K562 (cell line): ENCODE measurements around the gene ATP6V0E2. TPM values are rescaled to one million over a fixed set of nuclear protein-coding genes. Genes with fewer than 3 reads are reported as not detected.
A peak's percentile ranks its signal among the peaks of the same experiment; 100 is the strongest.

Experiments used
- ATF7 ChIP-seq: fragments of 450-650 bp; IDR thresholded peaks from 2 replicates; pipeline ENCODE4 v1.7.1; 2014; ENCODE audit warnings: mild to moderate bottlenecking, moderate library complexity
- ELF4 ChIP-seq: fragments of 450-650 bp; formaldehyde crosslinking; IDR thresholded peaks from 2 replicates; pipeline ENCODE4 v1.4.0; 2022; ENCODE audit warnings: missing genetic modification characterization
- FOXJ3 ChIP-seq: sonication (generic); formaldehyde crosslinking; IDR thresholded peaks from 2 replicates; pipeline ENCODE4 v1.4.0; 2020; ENCODE audit warnings: mild to moderate bottlenecking, missing genetic modification reagents
- NFYB ChIP-seq: IDR thresholded peaks from 2 replicates; pipeline ENCODE4 v1.6.1; 2011; ENCODE audit warnings: mild to moderate bottlenecking, moderate library complexity; ENCODE audit not compliant: insufficient read length; ENCODE audit errors: extremely low read depth
- RAD51 ChIP-seq: fragments of 450-650 bp; IDR thresholded peaks from 2 replicates; pipeline ENCODE4 v1.7.1; 2016; ENCODE audit warnings: low read depth, mild to moderate bottlenecking, borderline replicate concordance
- RB1 ChIP-seq: fragments of 450-650 bp; IDR thresholded peaks from 2 replicates; pipeline ENCODE4 v1.6.1; 2017; ENCODE audit warnings: low read depth, mild to moderate bottlenecking
- RBM22 ChIP-seq: fragments of 200-400 bp; formaldehyde crosslinking; IDR thresholded peaks from 2 replicates; pipeline ENCODE4 v1.6.1; 2018; ENCODE audit warnings: low read length, low read depth; ENCODE audit not compliant: poor library complexity, severe bottlenecking
- SP2 ChIP-seq: IDR thresholded peaks from 2 replicates; pipeline ENCODE4 v1.6.1; 2011; ENCODE audit warnings: mild to moderate bottlenecking, low read depth, low read length, moderate library complexity; ENCODE audit not compliant: poor library complexity, severe bottlenecking; ENCODE audit errors: extremely low read depth
- SPI1 ChIP-seq: IDR thresholded peaks from 2 replicates; pipeline ENCODE4 v1.6.1; 2011; ENCODE audit warnings: low read depth, low read length, control low read depth, borderline replicate concordance
- TBP ChIP-seq: optimal IDR thresholded peaks from 2 replicates; pipeline ENCODE3; 2011; ENCODE audit warnings: low read depth, low read length, improper control_type of control experiment
- TFAP4 ChIP-seq: sonication (generic); formaldehyde crosslinking; IDR thresholded peaks from 2 replicates; pipeline ENCODE4 v1.8.0; 2022; ENCODE audit warnings: missing genetic modification reagents, mild to moderate bottlenecking, moderate library complexity, borderline replicate concordance
- U2AF2 ChIP-seq: fragments of 200-400 bp; formaldehyde crosslinking; optimal IDR thresholded peaks from 2 replicates; pipeline ENCODE3; 2017; ENCODE audit warnings: low read depth, mild to moderate bottlenecking, low read length
- VEZF1 ChIP-seq: fragments of 200-800 bp; sonication (Bioruptor generic); IDR thresholded peaks from 2 replicates; pipeline ENCODE4 v1.6.1; 2017; ENCODE audit warnings: missing genetic modification characterization, missing compliant biosample characterization
- ZNF212 ChIP-seq: fragments of 450-650 bp; formaldehyde crosslinking; IDR thresholded peaks from 2 replicates; pipeline ENCODE4 v1.4.0; 2020; ENCODE audit warnings: mild to moderate bottlenecking
- ZNF277 ChIP-seq: fragments of 250-450 bp; sonication (Bioruptor Pico); IDR thresholded peaks from 2 replicates; pipeline ENCODE4 v1.8.0; 2022; ENCODE audit warnings: inconsistent platforms, mild to moderate bottlenecking, moderate library complexity, borderline replicate concordance
- ZNF75A ChIP-seq: fragments of 450-650 bp; formaldehyde crosslinking; IDR thresholded peaks from 2 replicates; pipeline ENCODE4 v1.4.0; 2020; ENCODE audit warnings: mild to moderate bottlenecking
- polyA plus RNA-seq, 8 experiments: library from polyadenylated mRNA; depleted of rRNA in 4 of 8; stranded (reverse) in 5 of 8; unstranded in 3 of 8; fragments of >200 nt; fragmentation: Nextera tagmentation in 2 of 8; fragmentation: Illumina TruSeq in 1 of 8; extraction: Ambion mirVana in 2 of 8; extraction: Trizol in 1 of 8; gene quantifications; 2 replicates each; pipeline versions ENCODE4 v1.2.1 to v1.2.3, GENCODE V29; 2011 to 2014; ENCODE audit warnings: inconsistent platforms in 1 of 8, missing spikeins in 1 of 8
- total RNA-seq, 7 experiments: library from RNA; depleted of rRNA in 6 of 7; stranded (reverse); fragments of >200 nt in 6 of 7; fragmentation: Illumina TruSeq in 2 of 7; extraction: Trizol in 2 of 7; gene quantifications; 2 replicates each; pipeline versions ENCODE4 v1.2.1 to v1.2.3, GENCODE V29; 2011 to 2021; ENCODE audit warnings: low replicate concordance in 1 of 7

ATP6V0E2 gene
- total and polyA plus RNA-seq, 9 of the 15 experiments (the other 6 are each of a cell fraction or from before 2014, with no cell fraction given): 0.55 to 18.5 (median 10.9) TPM

GRCh38 chr7:149854611-149855360 is 19.0 kb upstream of the ATP6V0E2 start (continued):
- no peak for TF ChIP-seq NFYB
- peak; percentile 77 for TF ChIP-seq RAD51
- TF ChIP-seq ZNF212 (CRISPR knock-in tag): no peak
- TF ChIP-seq U2AF2: no peak
- TF ChIP-seq ZNF75A (CRISPR knock-in tag): no peak
- TF ChIP-seq FOXJ3 (CRISPR knock-in tag): no peak
- 0 out of 2 replicates have a peak, but pooled peaks have one; percentile 8 for TF ChIP-seq VEZF1 (CRISPR knock-in tag)
- TF ChIP-seq TFAP4 (CRISPR knock-in tag): peak; percentile 71
- TF ChIP-seq ATF7: no peak
- no peak for TF ChIP-seq TBP
- no peak for TF ChIP-seq SPI1
- no peak for TF ChIP-seq ELF4 (CRISPR knock-in tag)
- no peak for TF ChIP-seq SP2
- no peak for TF ChIP-seq RBM22
- TF ChIP-seq ZNF277 (CRISPR knock-in tag): no peak
- TF ChIP-seq RB1: no peak
